Right lobe of liver (tissue), 6 donors: ENCODE measurements around the gene HDAC10. TPM values are rescaled to one million over a fixed set of nuclear protein-coding genes. Genes with fewer than 3 reads are reported as not detected.

Experiments
- ATAC-seq, 4 donors: fragments of 200-7000 bp; cut with Tn5 transposase; one replicate each; pipeline ENCODE4 v1.9.1; 2020; ENCODE audit warnings: mild to moderate bottlenecking in 4 of 4, moderate library complexity in 4 of 4
- DNase-seq, 3 donors: peaks; one replicate each; pipeline ENCODE4 v3.0.0-alpha.2; 2020
- H3K27ac ChIP-seq, 3 donors: fragments of 200-600 bp; one replicate each; pipeline ENCODE4 v1.8.0; 2022
- H3K27me3 ChIP-seq, 2 donors: fragments of 200-600 bp; one replicate each; pipeline ENCODE4 v1.8.0; 2022
- H3K36me3 ChIP-seq, 4 donors: fragments of 200-600 bp; sonication (generic) in 1 of 4; one replicate each; pipeline versions ENCODE4 v1.5.1 to v1.8.0; 2017 to 2022; ENCODE audit warnings: control low read depth in 1 of 4
- H3K4me1 ChIP-seq, 4 donors: fragments of 200-600 bp; sonication (generic) in 1 of 4; one replicate each; pipeline versions ENCODE4 v1.5.1 to v1.8.0; 2017 to 2022; ENCODE audit warnings: control low read depth in 1 of 4
- H3K4me3 ChIP-seq, 3 donors: fragments of 200-600 bp; one replicate each; pipeline ENCODE4 v1.8.0; 2022
- H3K9me3 ChIP-seq, 4 donors: fragments of 200-600 bp; sonication (generic) in 1 of 4; one replicate each; pipeline versions ENCODE4 v1.5.1 to v1.8.0; 2017 to 2022; ENCODE audit warnings: control low read depth in 1 of 4
- POLR2A ChIP-seq: fragments of 450-650 bp; IDR thresholded peaks from one replicate; pipeline ENCODE4 v1.6.1; 2017; ENCODE audit warnings: antibody characterized with exemption, mild to moderate bottlenecking
- WGBS: methylation state at CpG from one replicate; pipeline ENCODE4 v1.1.6; 2018; ENCODE audit warnings: low coverage, low lambda C conversion rate; ENCODE audit not compliant: insufficient coverage; ENCODE audit errors: missing lambda C conversion rate; 5-methylcytosine and 5-hydroxymethylcytosine counted together
- intact Hi-C, 2 donors: fragments of 100-400 bp; cut with DNase I; formaldehyde crosslinking; loops; one replicate each; pipeline versions ENCODE4 v1.11.2 to v1.14.1; 2022
- total RNA-seq, 6 experiments: library from RNA; depleted of rRNA in 2 of 6; stranded (reverse); fragments of >200 nt in 2 of 6; fragmentation: NEBNext Ultra II Directional in 3 of 6; extraction: Animal tissue kit (Norgen Biotek cat#: 25700) in 3 of 6; gene quantifications; one replicate each; pipeline versions ENCODE4 v1.1.0 to v1.2.4, GENCODE V29; 2016 to 2023
- TF ChIP-seq, protein P1 (sequence below), 4 donors: fragments of 200-600 bp in 3 of 4; fragments of 450-650 bp in 1 of 4; IDR thresholded peaks; one replicate each; pipeline versions ENCODE4 v1.5.1 to v1.8.0; 2016 to 2022; ENCODE audit warnings: antibody characterized with exemption in 4 of 4, mild to moderate bottlenecking in 2 of 4
- donor health status: DM: no; HTN: yes; CAD: no.
- donor health status: DM: no; HTN: no; CAD: no.
- donor health status: DM: no; HTN: no; CAD: no.
- donor health status: DM: no; HTN: yes; CAD: no.
- donor health status: DM: no; HTN: yes; CAD: no.

Gene HDAC10
- total RNA-seq, 6 experiments from 2014 or later = 19.6 to 30.5 (median 23.0) TPM

DNA sequence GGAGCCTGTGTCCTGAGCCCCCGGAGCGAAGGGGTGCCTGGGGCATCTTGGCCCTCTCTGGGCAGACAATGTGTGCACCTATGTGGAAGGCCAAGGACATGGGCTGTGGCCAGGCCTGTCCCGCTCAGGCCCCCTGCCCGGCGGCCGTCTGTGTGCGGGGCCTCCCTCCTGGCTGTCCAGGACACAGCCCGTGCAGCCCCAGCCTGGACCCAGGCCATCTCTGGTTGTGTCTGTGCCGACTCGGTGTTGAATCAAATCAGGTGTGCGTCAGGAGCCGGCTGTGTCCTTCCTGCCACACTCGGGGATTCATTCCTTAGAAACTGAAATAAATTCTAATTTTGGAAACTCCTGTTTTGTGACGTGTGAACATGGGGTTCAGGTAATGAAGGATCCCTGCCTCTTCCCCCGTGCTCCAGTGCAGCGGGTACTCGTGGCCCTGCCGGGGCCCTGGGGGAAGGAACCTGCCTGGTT is 51.8 kb downstream of the HDAC10 start:
- TF ChIP-seq, protein P1, sequence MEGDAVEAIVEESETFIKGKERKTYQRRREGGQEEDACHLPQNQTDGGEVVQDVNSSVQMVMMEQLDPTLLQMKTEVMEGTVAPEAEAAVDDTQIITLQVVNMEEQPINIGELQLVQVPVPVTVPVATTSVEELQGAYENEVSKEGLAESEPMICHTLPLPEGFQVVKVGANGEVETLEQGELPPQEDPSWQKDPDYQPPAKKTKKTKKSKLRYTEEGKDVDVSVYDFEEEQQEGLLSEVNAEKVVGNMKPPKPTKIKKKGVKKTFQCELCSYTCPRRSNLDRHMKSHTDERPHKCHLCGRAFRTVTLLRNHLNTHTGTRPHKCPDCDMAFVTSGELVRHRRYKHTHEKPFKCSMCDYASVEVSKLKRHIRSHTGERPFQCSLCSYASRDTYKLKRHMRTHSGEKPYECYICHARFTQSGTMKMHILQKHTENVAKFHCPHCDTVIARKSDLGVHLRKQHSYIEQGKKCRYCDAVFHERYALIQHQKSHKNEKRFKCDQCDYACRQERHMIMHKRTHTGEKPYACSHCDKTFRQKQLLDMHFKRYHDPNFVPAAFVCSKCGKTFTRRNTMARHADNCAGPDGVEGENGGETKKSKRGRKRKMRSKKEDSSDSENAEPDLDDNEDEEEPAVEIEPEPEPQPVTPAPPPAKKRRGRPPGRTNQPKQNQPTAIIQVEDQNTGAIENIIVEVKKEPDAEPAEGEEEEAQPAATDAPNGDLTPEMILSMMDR (IDR thresholded peaks at IDR 0.05) = no peak
- TF ChIP-seq POLR2A = no peak
- Histone ChIP-seq H3K27ac (peak overlapping the region in 1 of 3 donors; percentile 98), H3K9me3 (no peaks in the 10 kb centered on the region), H3K27me3 (no peaks in the 10 kb centered on the region), H3K4me1 (peaks cover 0 to 41% (median 16%) of the 10 kb centered on the region in 4 donors), H3K4me3 (no peak overlapping the region), H3K36me3 (peaks cover 0 to 10% (median 2%) of the 10 kb centered on the region in 4 donors)
- intact Hi-C loops = no loop called here
- no peak for DNase-seq
- no peak for ATAC-seq
- WGBS = 16% methylated on average over 7 of the region's 18 CpGs

- H3K9me3 ChIP-seq = no peaks in the 10 kb centered on the region
- peaks cover 0 to 10% (median 2%) of the 10 kb centered on the region in 4 donors for H3K36me3 ChIP-seq
- no peak for TF ChIP-seq POLR2A
- TF ChIP-seq, protein P1 (IDR thresholded peaks at IDR 0.05) = no peak
- no peaks in the 10 kb centered on the region for H3K27me3 ChIP-seq
- H3K27ac ChIP-seq = no peak overlapping the region
- DNase-seq (no peak), ATAC-seq (no peak)
- peaks cover 0 to 38% (median 16%) of the 10 kb centered on the region in 4 donors for H3K4me1 ChIP-seq
- 33% methylated on average over 1 of the region's 16 CpGs for WGBS
- intact Hi-C loops = no loop called here
- H3K4me3 ChIP-seq = no peak overlapping the region
Observed at GRCh38 chr22:50198624-50199017, 52.4 kb downstream of the HDAC10 start.

GRCh38 chr22:50197856-50198623 is 53.0 kb downstream of the HDAC10 start:
- no peak for DNase-seq
- H3K4me1 ChIP-seq = peaks cover 0 to 33% (median 13%) of the 10 kb centered on the region in 4 donors
- H3K27me3 ChIP-seq = no peaks in the 10 kb centered on the region
- TF ChIP-seq POLR2A = no peak
- TF ChIP-seq, protein P1 (IDR thresholded peaks at IDR 0.05) = no peak
- intact Hi-C loops = no loop called here
- whole genome bisulfite sequencing = 100% methylated on average over 3 of the region's 61 CpGs
- H3K36me3 ChIP-seq = peaks cover 0 to 10% (median 2%) of the 10 kb centered on the region in 4 donors
- no peaks in the 10 kb centered on the region for H3K9me3 ChIP-seq
- no peak overlapping the region for H3K4me3 ChIP-seq
- H3K27ac ChIP-seq = no peak overlapping the region
- ATAC-seq = no peak

- WGBS = no CpG with 5 or more reads among the region's 23 CpGs
- Histone ChIP-seq H3K27ac (no peak overlapping the region), H3K4me3 (no peak overlapping the region), H3K4me1 (peaks cover 0 to 25% (median 10%) of the 10 kb centered on the region in 4 donors), H3K27me3 (no peaks in the 10 kb centered on the region), H3K36me3 (peaks cover 0 to 10% (median 2%) of the 10 kb centered on the region in 4 donors), H3K9me3 (no peaks in the 10 kb centered on the region)
- DNase-seq (no peak), ATAC-seq (no peak)
- intact Hi-C loops = no loop called here
- TF ChIP-seq POLR2A = no peak
- TF ChIP-seq, protein P1 (IDR thresholded peaks at IDR 0.05) = no peak
Observed at GRCh38 chr22:50197000-50197800, 53.9 kb downstream of the HDAC10 start.
